Neural crest cell (in vitro differentiated cells): Measurements from ENCODE around the gene FASTKD3. TPM values are rescaled to one million over a fixed set of nuclear protein-coding genes. Genes with fewer than 3 reads are reported as not detected.

Experiments
- DNase-seq: peaks from one replicate; pipeline ENCODE4 v3.0.0; 2021; ENCODE audit warnings: low read depth, mixed read lengths, low spot score
- H3K27ac Mint-ChIP-seq: one replicate; pipeline ENCODE4 v1.8.0; 2021; ENCODE audit warnings: mild to moderate bottlenecking, mixed read lengths; ENCODE audit not compliant: unreplicated experiment
- H3K27me3 Mint-ChIP-seq: 2 replicates; pipeline ENCODE4 v1.8.0; 2021; ENCODE audit warnings: low read depth, mild to moderate bottlenecking, mixed read lengths
- H3K36me3 Mint-ChIP-seq: 2 replicates; pipeline ENCODE4 v1.8.0; 2021; ENCODE audit warnings: low read depth, mild to moderate bottlenecking, mixed read lengths
- H3K4me1 Mint-ChIP-seq: 2 replicates; pipeline ENCODE4 v1.8.0; 2021; ENCODE audit warnings: mixed read lengths
- H3K4me3 Mint-ChIP-seq: one replicate; pipeline ENCODE4 v1.8.0; 2021; ENCODE audit warnings: mild to moderate bottlenecking, mixed read lengths
- H3K9me3 Mint-ChIP-seq: 2 replicates; pipeline ENCODE4 v1.8.0; 2021; ENCODE audit warnings: mixed read lengths
- total RNA-seq: library from RNA; stranded (reverse); gene quantifications from 2 replicates; pipeline ENCODE4 v1.2.1, GENCODE V29; 2021
- TF ChIP-seq, protein P1 (sequence below): fragments of 200-600 bp; sonication (generic); conservative IDR thresholded peaks from 2 replicates; pipeline ENCODE4 v1.5.0; 2021; ENCODE audit warnings: antibody characterized with exemption, mild to moderate bottlenecking

Gene FASTKD3
- total RNA-seq, 1 donor from 2014 or later: 12.2 TPM

DNA sequence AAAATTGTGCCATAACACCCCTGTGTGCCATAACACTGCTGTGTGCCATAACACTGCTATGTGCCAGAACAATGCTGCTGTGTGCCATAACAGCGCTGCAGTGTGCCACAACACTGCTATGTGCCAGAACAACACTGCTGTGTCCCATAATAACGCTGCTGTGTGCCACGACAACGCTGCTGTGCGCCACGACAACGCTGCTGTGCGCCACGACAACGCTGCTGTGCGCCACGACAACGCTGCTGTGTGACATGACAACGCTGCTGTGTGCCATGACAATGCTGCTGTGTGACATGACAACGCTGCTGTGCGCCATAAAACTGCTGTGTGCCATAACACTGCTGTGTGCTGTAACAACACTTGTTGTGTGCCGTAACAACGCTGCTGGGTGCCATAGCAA is 43.8 kb downstream of the FASTKD3 start:
- H3K9me3 Mint-ChIP-seq: no peaks in the 10 kb centered on the region
- H3K4me1 Mint-ChIP-seq: no peaks in the 10 kb centered on the region
- H3K4me3 Mint-ChIP-seq: no peak overlapping the region
- H3K27me3 Mint-ChIP-seq: no peaks in the 10 kb centered on the region
- no peak for DNase-seq
- H3K27ac Mint-ChIP-seq: no peak overlapping the region
- H3K36me3 Mint-ChIP-seq: no peaks in the 10 kb centered on the region
- TF ChIP-seq, protein P1, sequence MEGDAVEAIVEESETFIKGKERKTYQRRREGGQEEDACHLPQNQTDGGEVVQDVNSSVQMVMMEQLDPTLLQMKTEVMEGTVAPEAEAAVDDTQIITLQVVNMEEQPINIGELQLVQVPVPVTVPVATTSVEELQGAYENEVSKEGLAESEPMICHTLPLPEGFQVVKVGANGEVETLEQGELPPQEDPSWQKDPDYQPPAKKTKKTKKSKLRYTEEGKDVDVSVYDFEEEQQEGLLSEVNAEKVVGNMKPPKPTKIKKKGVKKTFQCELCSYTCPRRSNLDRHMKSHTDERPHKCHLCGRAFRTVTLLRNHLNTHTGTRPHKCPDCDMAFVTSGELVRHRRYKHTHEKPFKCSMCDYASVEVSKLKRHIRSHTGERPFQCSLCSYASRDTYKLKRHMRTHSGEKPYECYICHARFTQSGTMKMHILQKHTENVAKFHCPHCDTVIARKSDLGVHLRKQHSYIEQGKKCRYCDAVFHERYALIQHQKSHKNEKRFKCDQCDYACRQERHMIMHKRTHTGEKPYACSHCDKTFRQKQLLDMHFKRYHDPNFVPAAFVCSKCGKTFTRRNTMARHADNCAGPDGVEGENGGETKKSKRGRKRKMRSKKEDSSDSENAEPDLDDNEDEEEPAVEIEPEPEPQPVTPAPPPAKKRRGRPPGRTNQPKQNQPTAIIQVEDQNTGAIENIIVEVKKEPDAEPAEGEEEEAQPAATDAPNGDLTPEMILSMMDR: no peak

DNA sequence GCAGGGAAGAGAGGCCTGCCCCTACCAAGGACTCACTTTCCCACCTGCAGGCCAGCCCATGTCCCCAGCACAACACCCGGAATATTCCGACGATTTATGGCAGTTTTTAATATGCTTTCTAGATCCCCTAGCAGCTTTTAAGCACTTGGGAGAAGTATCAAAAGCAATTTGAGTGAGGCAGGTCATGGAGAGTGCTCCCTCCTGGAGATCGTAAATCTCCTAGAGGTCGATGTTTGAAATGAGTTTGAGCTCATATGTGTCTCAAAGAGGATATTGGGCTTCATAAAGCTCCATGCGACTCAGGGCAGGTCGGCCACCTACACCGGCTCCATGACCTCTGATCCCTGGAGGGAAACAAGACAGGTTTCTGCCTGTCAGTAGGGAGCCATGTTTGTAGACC is 45.2 kb downstream of the FASTKD3 start:
- no peak for DNase-seq
- Mint-ChIP-seq H3K4me3 (no peak overlapping the region), H3K27ac (no peak overlapping the region), H3K36me3 (no peaks in the 10 kb centered on the region), H3K9me3 (no peaks in the 10 kb centered on the region), H3K4me1 (no peaks in the 10 kb centered on the region), H3K27me3 (no peaks in the 10 kb centered on the region)
- TF ChIP-seq, protein P1: no peak

DNA sequence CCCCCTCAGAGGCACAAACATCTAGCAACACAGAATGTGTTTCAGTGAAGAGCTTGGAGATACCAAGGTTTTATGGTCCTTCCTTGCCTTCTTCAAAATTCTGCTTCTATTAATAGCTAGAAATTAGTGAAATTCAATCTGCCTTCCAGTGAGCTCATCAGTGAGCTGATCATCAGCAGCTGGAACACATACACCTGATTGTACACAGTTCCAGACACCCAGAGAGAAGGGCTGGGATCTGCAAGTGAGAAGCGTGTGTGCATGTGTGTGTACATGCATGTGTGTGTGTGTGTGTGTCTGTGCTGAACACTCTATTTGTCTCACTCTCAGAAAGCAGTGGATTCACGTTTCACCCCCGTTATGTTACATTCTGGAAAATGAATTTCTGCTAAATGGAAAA is 46.4 kb downstream of the FASTKD3 start:
- no peaks in the 10 kb centered on the region for H3K27me3 Mint-ChIP-seq
- H3K4me3 Mint-ChIP-seq: no peak overlapping the region
- TF ChIP-seq, protein P1: no peak
- no peak for DNase-seq
- H3K4me1 Mint-ChIP-seq: no peaks in the 10 kb centered on the region
- H3K36me3 Mint-ChIP-seq: no peaks in the 10 kb centered on the region
- no peak overlapping the region for H3K27ac Mint-ChIP-seq
- H3K9me3 Mint-ChIP-seq: no peaks in the 10 kb centered on the region

DNA sequence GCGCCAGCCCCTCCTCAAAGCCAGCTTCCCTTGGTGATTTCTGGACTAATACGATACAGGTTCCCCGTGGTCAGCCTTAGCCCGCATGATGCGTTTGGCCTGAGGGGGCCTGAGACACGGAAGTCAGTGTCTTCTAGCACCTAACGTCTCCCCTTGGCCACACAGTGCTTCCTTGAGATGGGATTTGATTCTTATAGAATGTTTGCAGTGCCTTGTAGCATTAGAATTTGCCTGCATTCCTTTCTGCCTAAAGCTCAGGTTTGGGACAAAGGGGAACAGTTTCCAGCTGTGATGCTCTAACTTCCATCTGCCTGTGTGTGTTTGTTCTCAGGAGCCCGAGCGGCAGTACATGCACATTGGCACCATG is 52.3 kb downstream of the FASTKD3 start:
- peaks cover 8% of the 10 kb centered on the region for H3K27me3 Mint-ChIP-seq
- TF ChIP-seq, protein P1: peak; percentile 22
- DNase-seq: no peak

DNA sequence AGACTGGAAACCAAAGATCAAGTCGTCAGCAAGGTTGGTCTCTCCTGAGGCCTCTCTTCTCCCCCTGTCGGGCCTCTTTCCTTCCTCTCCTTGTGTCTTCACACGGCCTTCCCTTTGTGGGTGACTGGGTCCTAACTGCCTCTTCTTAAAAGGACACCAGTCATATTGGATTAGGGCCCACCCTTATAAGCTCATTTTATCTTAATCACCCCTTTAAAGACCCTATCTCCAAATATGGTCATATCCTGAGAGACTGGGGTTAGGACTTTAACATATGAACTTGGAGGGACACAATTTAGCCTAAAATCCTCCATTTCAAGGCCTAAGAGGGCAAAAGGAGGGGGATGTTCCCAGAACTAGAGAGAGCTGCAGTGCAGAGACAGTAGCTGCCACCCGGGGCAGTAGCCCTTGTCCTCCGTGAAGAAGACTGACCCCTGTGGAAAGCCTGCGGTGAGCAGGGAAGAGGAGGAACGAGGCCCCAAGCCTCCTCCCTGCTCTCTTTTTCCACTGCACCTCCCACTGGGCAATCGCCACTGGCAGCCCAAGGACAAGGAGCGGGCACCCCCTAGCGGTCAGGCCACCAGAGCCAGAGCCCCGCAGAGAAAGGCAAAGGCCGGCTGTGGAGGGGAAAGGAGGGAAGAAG is 52.8 kb downstream of the FASTKD3 start:
- peaks cover 6% of the 10 kb centered on the region for H3K4me1 Mint-ChIP-seq
- H3K36me3 Mint-ChIP-seq: no peaks in the 10 kb centered on the region
- DNase-seq: peak; percentile 90
- TF ChIP-seq, protein P1: peak; percentile 91
- H3K27me3 Mint-ChIP-seq: peaks cover 8% of the 10 kb centered on the region
- H3K27ac Mint-ChIP-seq: no peak overlapping the region
- H3K4me3 Mint-ChIP-seq: no peak overlapping the region
- no peaks in the 10 kb centered on the region for H3K9me3 Mint-ChIP-seq

More for the DNA sequence above, 52.3 kb downstream of the FASTKD3 start:
- H3K27ac Mint-ChIP-seq: no peak overlapping the region
- no peaks in the 10 kb centered on the region for H3K9me3 Mint-ChIP-seq
- no peaks in the 10 kb centered on the region for H3K36me3 Mint-ChIP-seq
- H3K4me1 Mint-ChIP-seq: peaks cover 6% of the 10 kb centered on the region
- no peak overlapping the region for H3K4me3 Mint-ChIP-seq
